Pons (tissue), 1 donor: ENCODE results near the gene SYNE4.
"Not testable (repeated sequence)": the region's sequence is repeated elsewhere in the genome, so short reads cannot be mapped to it uniquely, and the experiment has no call there.

Experiments
- DNase-seq: peaks from one replicate; pipeline ENCODE4 v3.0.0-alpha.2; 2016; ENCODE audit warnings: low spot score

Gene SYNE4

DNA sequence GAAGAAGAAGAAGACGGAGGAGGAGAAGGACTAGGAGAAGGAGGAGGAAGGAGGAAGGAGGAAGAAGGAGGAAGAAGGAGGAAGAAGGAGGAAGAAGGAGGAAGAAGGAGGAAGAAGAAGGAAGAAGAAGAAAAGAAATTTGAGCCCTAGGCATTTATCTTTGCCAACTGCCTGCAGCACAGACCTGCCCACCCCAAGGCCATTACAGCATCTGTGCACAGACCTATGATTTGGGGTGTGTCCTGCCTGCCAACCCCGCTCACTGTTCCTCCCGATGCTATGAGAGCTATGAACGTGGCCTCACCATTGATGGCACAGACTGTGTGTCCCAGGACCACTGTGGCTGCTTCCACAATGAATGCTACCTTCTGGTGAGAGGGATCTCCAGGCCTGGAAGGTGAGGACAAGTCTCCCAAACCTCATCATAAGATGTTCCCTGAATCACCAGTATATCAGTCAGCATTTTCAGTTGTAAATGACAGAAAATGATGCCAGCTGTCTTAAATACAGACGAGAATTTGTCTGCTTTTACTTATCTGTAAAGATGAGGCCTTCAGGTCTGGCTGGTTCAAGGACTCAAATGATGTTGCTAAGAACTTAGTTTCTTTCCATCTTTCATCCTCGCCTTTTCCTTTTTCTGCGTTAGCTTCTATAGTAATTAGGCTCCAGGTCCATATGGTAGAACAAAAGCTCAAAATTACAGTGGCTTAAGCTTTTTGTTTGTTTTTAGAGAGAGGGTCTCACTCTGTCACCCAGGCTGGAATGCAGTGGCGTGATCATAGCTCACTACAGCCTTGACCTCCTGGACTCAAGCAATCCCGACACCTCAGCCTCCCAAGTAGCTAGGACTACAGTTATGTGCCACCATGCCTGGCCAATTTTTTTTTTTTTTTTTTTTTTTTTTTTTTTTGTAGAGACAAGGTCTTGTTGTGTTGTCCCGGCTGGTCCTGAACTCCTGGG is 17.6 kb downstream of the SYNE4 start:
- no peak for DNase-seq

- DNase-seq: no peak
These were observed 18.5 kb downstream of the SYNE4 start for GRCh38 chr19:35990156-35990555.

DNA sequence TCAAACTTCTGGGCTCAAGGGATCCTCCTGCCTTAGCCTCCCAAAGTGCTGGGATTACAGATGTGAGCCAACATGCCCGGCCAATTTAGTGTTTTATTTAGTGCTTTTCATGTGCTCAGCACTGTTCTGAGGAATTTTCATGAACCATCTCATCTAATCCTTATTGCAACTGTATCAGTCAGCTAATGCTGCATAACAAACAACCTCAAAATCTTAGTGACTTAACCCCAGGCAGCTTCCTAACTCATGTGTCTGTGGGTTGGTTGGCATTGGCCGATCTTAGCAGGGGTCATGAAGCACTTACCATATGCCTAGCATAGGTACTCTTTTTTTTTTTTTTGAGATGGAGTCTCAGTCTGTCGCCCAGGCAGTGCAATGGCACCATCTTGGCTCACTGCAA is 19.8 kb downstream of the SYNE4 start:
- no peak for DNase-seq

- DNase-seq: no peak
These were observed 21.1 kb downstream of the SYNE4 start for GRCh38 chr19:35987571-35987896.

DNA sequence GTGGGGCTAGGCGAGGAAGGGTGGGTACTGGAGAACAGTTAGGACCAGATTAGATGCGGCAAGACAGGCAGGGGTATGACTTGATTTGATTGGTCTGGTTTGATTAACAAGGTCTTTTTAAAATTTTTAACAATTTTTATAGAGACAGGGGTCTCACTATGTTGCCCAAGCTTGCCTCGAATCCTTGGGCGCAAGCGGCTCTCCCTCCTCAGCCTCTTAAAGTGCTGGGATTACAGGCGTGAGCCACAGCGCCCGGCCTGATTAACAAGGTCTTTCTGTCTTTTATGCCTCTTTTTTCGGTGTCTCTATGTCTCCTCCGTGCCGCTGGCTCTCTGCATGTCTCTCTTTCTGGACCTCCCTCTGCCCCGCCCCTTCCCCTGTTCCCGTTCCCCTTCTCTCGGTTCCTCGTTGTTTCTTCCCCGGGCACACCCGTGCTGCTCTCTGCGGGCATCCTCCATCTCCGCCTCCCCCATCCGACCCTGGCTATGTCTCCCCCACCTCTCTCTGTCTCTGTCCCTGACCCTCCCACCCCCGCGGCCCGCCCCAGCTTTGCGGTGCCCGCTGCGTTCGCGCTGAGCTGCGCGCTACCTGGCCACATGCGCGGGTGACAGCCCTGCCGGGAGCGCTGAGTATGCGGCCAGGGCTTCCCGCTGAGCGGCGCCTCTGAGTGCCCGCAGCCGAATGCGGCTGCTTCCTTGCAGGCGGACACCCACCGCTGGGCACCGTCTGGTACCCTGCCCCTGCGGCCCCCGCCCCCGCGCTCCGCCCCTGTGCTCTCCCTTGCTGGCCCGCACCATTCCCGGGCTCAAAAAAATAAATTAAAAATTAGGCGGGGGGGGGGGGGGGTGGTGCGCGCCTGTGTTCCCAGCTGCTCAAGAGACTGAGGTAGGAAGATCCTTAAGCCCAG is 21.7 kb downstream of the SYNE4 start:
- DNase-seq: no peak

DNA sequence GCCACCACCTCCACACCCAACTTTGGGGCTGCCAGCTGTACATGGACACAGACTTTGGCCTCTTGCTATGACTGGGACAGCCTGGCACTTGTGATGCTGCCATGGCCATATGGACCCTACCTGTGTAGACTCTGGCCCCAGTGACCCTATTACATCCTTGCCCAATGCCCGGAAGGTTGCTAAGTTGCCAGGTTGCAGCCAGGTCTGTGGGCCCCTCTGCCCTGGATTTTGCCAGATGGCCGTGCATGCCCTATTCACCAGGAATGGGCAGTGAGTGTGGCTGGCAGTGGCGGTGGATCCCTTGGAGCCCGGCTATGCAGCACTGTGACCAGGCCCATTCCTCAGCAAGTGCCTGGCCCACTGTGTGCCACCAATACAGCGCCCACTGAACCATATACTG is 22.5 kb downstream of the SYNE4 start:
- no peak for DNase-seq

DNA sequence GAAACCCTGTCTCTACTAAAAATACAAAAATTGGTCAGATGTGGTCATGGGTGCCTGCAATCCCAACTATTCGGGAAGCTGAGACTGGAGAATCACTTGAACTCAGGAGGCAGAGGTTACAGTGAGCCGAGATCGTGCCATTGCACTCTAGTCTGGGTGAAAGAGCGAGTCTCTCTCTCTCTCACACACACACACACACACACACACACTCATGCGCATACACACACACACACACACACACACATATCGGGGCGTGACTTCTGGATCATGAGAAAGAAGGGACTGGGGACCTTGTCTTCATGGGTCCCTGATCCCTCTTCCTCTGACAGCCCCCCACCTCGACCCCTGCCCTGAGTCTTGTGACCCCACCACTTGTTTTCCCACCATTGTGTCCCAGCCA is 25.4 kb downstream of the SYNE4 start:
- no peak for DNase-seq

- not testable (repeated sequence) for DNase-seq
These were observed 27.6 kb downstream of the SYNE4 start for GRCh38 chr19:35980997-35981396.

GRCh38 chr19:35978832-35979365 is 29.7 kb downstream of the SYNE4 start:
- no peak for DNase-seq

- no peak for DNase-seq
These were observed 30.3 kb downstream of the SYNE4 start for GRCh38 chr19:35978271-35978670.

- no peak for DNase-seq
These were observed 31.0 kb downstream of the SYNE4 start for GRCh38 chr19:35977446-35978222.

DNA sequence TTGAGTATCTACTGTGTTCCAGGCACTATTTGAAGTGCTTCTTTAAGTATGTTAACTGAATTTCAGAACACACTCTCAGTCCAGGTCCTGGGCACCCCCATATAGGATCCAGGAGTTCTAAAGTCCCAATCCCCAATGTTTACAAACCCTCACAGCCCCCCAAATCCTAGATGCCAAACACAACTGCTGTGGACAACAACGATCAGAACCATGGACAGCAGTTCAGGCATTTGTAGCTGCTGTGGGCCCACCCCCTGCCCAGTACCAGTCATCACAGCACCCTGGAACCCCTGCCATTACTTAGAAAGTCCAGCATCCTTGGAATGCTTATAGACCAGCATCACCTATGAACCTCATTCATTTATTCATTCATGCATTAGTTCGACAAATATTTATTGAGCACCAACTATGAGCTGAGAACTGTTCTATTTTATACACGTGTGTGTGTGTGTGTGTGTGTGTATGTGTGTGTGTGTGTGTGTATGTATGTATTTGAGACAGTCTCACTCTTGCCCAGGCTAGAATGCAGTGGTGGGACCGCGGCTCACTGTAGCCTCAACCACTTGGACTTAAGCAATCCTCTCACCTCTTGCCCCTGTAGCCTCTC is 32.9 kb downstream of the SYNE4 start:
- DNase-seq: no peak

DNA sequence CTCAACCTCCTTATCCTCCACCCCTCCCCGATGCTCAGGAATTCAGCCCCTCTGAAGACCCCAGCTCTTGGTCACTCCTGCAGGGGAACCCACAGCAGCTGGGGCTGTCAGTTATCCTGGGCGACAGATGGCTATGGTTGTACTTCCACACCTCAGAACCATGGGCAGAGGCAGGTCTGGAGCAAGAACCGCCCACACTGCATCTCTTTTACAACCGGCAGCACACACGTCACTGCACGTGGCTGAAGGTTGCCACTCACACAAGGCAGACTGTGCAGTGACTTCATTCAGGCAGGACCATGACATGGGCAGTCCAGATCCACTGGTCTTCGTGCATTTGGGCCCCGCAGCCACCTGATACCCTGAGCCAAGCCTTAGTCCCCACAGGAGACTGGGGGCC is 35.1 kb downstream of the SYNE4 start:
- no peak for DNase-seq

DNA sequence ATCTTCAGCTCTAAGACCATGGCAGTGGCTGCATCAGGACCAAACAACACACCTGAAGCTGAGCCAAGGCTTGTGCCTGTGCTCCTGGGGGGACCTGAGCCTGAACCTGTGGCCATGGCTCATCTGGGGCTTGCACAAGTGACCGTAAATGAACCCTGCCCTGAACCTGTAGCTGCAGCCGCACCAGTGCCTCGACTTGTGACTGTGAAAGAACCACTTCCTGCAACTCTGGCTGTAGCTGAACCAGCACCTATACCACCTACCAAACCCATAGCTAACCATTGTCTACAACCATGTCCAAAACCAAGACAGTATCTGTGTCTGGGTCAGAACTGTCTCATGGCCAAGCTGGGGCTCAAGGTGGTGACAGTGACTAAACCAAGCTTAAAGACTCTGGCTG is 41.8 kb downstream of the SYNE4 start:
- no peak for DNase-seq

- DNase-seq: no peak
These were observed 45.1 kb downstream of the SYNE4 start for GRCh38 chr19:35963514-35963913.

DNA sequence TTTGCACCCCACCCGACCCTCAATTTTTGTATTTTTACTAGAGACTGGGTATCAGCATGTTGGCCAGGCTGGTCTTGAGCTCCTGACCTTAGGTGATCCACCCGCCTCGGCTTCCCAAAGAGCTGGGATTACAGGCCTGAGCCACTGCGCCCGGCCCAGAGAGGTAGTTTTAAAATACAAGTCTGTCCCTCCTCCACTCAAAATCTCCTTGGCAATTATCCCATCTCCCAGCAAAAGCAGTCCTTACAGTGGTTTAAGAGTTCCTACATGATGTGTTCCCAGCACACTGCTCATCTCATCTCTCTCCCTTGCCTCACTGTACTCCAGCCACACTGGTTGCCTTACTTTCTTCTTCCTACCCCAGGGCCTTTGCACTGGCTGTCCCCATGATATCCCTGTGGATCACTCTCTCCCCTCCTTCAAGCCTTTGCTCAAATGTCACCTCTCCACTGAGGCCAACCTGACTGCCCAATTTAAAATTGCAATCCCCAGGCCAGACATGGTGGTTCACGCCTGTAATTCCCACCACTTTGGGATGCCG is 48.1 kb downstream of the SYNE4 start:
- no peak for DNase-seq

GRCh38 chr19:35959968-35960320 is 48.7 kb downstream of the SYNE4 start:
- DNase-seq: no peak

- DNase-seq: no peak
These were observed 49.3 kb downstream of the SYNE4 start for GRCh38 chr19:35959040-35959967.

DNA sequence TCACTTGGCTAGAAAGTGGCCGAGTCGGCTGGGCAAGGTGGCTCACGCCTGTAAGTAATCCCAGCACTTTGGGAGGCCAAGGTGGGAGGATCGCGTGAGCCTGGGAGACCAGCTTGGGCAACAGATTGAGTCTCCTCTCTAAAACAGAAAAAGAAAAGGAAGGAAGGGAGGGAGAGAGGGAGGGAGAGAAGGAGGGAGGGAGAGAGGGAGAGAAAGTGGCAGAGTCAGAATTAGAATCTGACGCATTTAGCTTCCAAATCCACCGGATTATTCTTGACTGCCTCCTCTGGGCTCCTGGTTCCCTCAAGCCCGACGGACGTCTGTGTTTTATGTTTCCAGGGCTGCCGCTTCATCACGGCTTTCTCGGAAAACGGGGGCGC is 50.0 kb downstream of the SYNE4 start:
- no peak for DNase-seq

DNA sequence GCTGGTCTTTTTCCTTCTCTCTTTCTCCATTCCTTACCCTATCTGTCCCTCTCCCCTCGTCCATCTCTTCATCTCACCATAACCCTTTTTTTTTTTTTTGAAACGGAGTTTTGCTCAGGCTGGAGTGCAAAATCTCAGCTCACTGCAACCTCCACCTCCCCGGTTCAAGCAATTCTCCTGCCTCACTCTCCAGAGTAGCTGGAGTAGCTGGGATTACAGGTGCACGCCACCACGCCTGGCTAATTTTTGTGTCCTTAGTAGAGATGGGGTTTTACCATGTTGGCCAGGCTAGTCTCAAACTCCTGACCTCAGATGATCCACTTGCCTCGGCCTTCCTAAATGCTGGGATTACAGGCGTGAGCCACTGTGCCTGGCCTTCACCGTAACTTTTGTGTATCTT is 51.2 kb downstream of the SYNE4 start:
- not testable (repeated sequence) for DNase-seq
